ENCODE data around the gene PROCR. TPM values are rescaled to one million over a fixed set of nuclear protein-coding genes. Genes with fewer than 3 reads are reported as not detected.
"Not testable (repeated sequence)": the region's sequence is repeated elsewhere in the genome, so short reads cannot be mapped to it uniquely, and the experiment has no call there.

PROCR gene
- total and polyA plus RNA-seq, 2 donors (not counting 1 experiment from before 2014, with no cell fraction given) = 24.5 to 50.5 TPM

DNA sequence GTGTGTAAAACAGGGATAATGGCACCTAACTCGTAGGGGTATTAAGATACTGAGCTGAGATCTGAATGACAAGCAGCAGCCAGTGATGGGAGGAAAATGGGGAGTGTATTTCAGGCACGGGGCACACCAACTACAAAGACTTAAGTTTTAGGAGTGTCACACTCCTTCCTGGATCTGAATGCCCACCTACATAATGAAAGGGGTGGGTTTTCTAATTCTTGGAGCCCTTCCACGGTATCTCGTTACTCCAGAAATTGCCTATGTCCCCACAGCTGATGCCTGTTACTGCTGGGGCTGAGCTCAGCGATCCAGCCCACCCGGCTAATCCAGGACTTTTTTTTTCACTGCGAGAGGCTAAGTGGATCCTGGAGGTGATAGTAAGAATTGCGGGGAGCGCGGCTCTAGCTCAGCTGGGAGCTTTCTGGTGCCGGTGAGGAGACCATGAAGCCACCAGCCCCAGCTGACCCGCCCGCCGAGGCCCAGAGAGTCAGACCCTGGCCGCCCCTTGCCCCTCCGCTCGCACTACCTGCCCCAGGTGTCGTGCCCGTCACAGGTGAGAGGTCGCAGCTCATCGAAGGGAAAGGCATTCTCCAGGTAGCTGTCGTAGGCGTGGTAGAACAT, 25.5 kb upstream of the PROCR start:
- H3K9ac ChIP-seq (ENCODE audit: insufficient read depth, low read length) = peak overlapping the region; percentile 43
- peak overlapping the region; percentile 91 for H2AFZ ChIP-seq (ENCODE audit: low read length)
- no peaks in the 10 kb centered on the region for H3K36me3 ChIP-seq (ENCODE audit: control insufficient read depth, insufficient read depth, low read length)
- TF ChIP-seq EZH2 (IDR thresholded peaks at IDR 0.05; ENCODE audit: low read length, missing control alignments) = no peak
- TF ChIP-seq, protein P1, sequence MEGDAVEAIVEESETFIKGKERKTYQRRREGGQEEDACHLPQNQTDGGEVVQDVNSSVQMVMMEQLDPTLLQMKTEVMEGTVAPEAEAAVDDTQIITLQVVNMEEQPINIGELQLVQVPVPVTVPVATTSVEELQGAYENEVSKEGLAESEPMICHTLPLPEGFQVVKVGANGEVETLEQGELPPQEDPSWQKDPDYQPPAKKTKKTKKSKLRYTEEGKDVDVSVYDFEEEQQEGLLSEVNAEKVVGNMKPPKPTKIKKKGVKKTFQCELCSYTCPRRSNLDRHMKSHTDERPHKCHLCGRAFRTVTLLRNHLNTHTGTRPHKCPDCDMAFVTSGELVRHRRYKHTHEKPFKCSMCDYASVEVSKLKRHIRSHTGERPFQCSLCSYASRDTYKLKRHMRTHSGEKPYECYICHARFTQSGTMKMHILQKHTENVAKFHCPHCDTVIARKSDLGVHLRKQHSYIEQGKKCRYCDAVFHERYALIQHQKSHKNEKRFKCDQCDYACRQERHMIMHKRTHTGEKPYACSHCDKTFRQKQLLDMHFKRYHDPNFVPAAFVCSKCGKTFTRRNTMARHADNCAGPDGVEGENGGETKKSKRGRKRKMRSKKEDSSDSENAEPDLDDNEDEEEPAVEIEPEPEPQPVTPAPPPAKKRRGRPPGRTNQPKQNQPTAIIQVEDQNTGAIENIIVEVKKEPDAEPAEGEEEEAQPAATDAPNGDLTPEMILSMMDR (conservative IDR thresholded peaks at IDR 0.05 in 1 of 2, IDR thresholded peaks at IDR 0.05 in 1 of 2; ENCODE audit: low read depth in 1 of 2, low read length in 2 of 2) = no peak
- peaks cover 7% of the 10 kb centered on the region for H3K4me1 ChIP-seq (ENCODE audit: control insufficient read depth, extremely low read depth, insufficient read depth, low read length)
- peaks cover 2% of the 10 kb centered on the region for H3K79me2 ChIP-seq (ENCODE audit: control insufficient read depth, insufficient read depth, low read length)
- no peaks in the 10 kb centered on the region for H3K9me3 ChIP-seq (ENCODE audit: control insufficient read depth, insufficient read depth, low read depth, low read length)
- peak overlapping the region; percentile 35 for H3K27ac ChIP-seq (ENCODE audit: insufficient read depth, low read length)
- no peaks in the 10 kb centered on the region for H3K27me3 ChIP-seq (ENCODE audit: control insufficient read depth, insufficient read depth, low read length)
- H4K20me1 ChIP-seq (ENCODE audit: control insufficient read depth, extremely low read depth, insufficient read depth, low read length) = no peaks in the 10 kb centered on the region
- peak overlapping the region; percentile 58 to 99 (median 88) for H3K4me3 ChIP-seq (replicated peaks in 1 of 4; ENCODE audit: control extremely low read depth in 1 of 4, insufficient read depth in 1 of 4, low read depth in 3 of 4, low read length in 4 of 4)
- peak overlapping the region; percentile 91 for H3K4me2 ChIP-seq (ENCODE audit: extremely low read depth, insufficient read depth, low read length)
- no peak for DNase-seq (ENCODE audit: low read depth in 2 of 2)

DNA sequence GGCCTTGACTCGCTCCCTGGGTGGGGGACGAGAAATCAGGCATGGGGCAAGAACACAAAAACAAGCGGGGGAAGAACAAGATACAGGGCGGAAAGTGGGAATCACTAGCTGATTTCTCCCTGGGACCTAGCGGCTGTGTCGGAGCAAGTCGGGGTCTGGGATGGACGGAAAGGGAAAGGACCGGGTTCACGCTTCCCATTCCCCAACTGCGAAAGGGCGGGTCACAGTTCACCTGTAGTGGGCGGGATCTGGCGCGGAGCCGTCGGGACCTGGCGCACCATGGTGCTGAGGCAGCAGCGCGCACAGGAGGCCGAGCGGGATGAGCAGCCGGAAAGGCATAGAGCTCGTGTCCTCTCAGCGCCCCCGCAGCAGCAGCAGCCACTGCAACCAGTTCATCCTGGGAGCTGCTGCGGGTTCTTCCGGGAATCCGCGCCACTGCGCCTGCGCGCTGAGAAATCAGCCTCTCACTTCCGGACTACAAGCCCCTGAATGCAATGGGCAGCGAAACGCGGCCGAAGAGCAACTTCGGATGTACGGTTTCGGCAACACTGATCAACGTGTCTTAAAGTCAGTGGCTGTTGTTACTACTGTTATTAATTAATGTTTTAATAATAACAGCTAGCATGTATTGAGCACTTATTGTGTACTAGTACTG, 24.8 kb upstream of the PROCR start, which contains the start of gene EDEM2:
Gene EDEM2, minus strand, starts transcription at position 417 of the 655 bp plus-strand sequence. Its CDS starts 78 bp downstream, at position 339.
- Histone ChIP-seq H4K20me1 (ENCODE audit: control insufficient read depth, extremely low read depth, insufficient read depth, low read length) (no peaks in the 10 kb centered on the region), H3K27ac (ENCODE audit: insufficient read depth, low read length) (peak within 1 kb of the TSS; percentile 35), H3K9me3 (ENCODE audit: control insufficient read depth, insufficient read depth, low read depth, low read length) (no peaks in the 10 kb centered on the region), H3K9ac (ENCODE audit: insufficient read depth, low read length) (peak within 1 kb of the TSS; percentile 55), H3K4me1 (ENCODE audit: control insufficient read depth, extremely low read depth, insufficient read depth, low read length) (peaks cover 7% of the 10 kb centered on the region), H3K4me3 (replicated peaks in 1 of 4; ENCODE audit: control extremely low read depth in 1 of 4, insufficient read depth in 1 of 4, low read depth in 3 of 4, low read length in 4 of 4) (peak within 1 kb of the TSS; percentile 58 to 99 (median 88)), H3K4me2 (ENCODE audit: extremely low read depth, insufficient read depth, low read length) (peak within 1 kb of the TSS; percentile 94), H3K36me3 (ENCODE audit: control insufficient read depth, insufficient read depth, low read length) (no peaks in the 10 kb centered on the region), H3K79me2 (ENCODE audit: control insufficient read depth, insufficient read depth, low read length) (peaks cover 2% of the 10 kb centered on the region), H3K27me3 (ENCODE audit: control insufficient read depth, insufficient read depth, low read length) (no peaks in the 10 kb centered on the region), H2AFZ (ENCODE audit: low read length) (peak within 1 kb of the TSS; percentile 91)
- TF ChIP-seq EZH2 (IDR thresholded peaks at IDR 0.05; ENCODE audit: low read length, missing control alignments) = no peak
- TF ChIP-seq, protein P1 (conservative IDR thresholded peaks at IDR 0.05 in 1 of 2, IDR thresholded peaks at IDR 0.05 in 1 of 2; ENCODE audit: low read depth in 1 of 2, low read length in 2 of 2) = no peak
- DNase-seq (ENCODE audit: low read depth in 2 of 2) = peak; percentile 94 to 96

DNA sequence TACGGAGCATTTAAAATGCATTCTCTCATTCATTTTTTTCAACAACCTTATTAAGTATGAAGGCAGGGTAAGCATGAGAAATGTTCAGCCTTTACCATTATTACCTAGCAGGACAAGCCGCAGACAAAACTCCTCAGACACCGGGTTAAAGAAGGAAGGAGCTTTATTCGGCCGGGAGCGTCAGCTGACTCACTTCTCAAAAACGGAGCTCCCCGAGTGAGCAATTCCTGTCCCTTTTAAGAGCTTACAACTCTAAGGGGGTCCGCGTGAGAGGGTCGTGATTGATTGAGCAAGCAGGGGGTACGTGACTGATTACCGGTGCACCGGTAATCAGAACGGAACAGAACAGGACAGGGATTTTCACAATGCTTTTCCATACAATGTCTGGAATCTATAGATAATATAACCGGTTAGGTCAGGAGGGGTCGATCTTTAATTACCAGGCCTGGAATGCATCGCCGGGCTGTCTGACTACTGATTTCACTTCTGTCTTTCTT, 24.2 kb upstream of the PROCR start:
- H4K20me1 ChIP-seq (ENCODE audit: control insufficient read depth, extremely low read depth, insufficient read depth, low read length); H3K27me3 ChIP-seq (ENCODE audit: control insufficient read depth, insufficient read depth, low read length); H3K79me2 ChIP-seq (ENCODE audit: control insufficient read depth, insufficient read depth, low read length); H3K9me3 ChIP-seq (ENCODE audit: control insufficient read depth, insufficient read depth, low read depth, low read length); H3K36me3 ChIP-seq (ENCODE audit: control insufficient read depth, insufficient read depth, low read length); H3K4me1 ChIP-seq (ENCODE audit: control insufficient read depth, extremely low read depth, insufficient read depth, low read length): not testable (repeated sequence)
- peak in 1 of 2 donors; percentile 53 for DNase-seq (ENCODE audit: low read depth in 2 of 2)
- peak overlapping the region; percentile 58 to 99 (median 88) for H3K4me3 ChIP-seq (replicated peaks in 1 of 4; ENCODE audit: control extremely low read depth in 1 of 4, insufficient read depth in 1 of 4, low read depth in 3 of 4, low read length in 4 of 4)
- H3K27ac ChIP-seq (ENCODE audit: insufficient read depth, low read length) = peak overlapping the region; percentile 35
- peak overlapping the region; percentile 55 for H3K9ac ChIP-seq (ENCODE audit: insufficient read depth, low read length)
- peak overlapping the region; percentile 86 for H2AFZ ChIP-seq (ENCODE audit: low read length)
- peak overlapping the region; percentile 94 for H3K4me2 ChIP-seq (ENCODE audit: extremely low read depth, insufficient read depth, low read length)
